SKM-1 treated with dmso at 0.1 percent for 144 hours (cell line): ENCODE measurements around the gene ATP11A.

ENCODE experiments used
- DNase-seq: peaks from one replicate; lab custom pipeline; 2025; ENCODE audit not compliant: unreplicated experiment; lab: John Stamatoyannopoulos, UW

Gene ATP11A

DNA sequence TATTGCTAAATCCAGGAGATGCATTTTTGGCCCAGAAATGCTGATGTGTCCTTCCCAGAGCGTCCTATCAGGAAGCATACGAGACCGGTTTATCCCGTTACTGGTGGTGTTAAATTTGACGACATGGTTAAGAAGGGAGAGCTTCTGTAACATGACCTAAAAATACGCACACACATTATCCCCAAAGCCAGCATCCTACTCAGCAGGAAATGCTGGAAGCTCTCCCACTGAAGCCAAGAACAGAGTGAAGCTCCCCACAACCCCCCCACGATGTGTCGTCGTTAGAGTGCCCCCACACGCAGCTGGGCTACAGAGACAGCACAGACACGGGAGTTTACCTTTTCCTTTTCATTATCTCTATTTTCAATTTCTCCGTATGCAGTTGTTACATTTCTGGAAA, 234.1 kb downstream of the ATP11A start:
- DNase-seq, result no peak

- no peak for DNase-seq
These were observed 234.5 kb downstream of the ATP11A start for GRCh38 chr13:112924365-112924764.

DNA sequence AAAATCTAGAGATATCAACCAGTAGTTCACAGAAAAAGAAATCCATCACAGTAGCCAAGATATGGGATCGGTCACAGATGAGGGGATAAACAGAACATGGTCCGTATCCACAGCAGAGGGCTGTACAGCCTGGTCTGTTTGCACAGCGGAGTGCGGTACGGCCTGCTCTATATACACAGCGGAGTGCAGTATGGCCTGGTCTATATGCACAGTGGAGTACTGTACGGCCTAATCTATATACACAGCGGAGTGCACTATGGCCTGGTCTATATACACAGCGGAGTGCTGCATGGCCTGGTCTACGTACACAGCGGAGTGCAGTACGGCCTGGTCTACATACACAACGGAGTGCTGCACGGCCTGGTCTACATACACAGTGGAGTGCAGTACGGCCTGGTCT, 236.2 kb downstream of the ATP11A start:
- no peak for DNase-seq

GRCh38 chr13:112926993-112927392, 237.2 kb downstream of the ATP11A start:
- DNase-seq, result no peak

- no peak for DNase-seq
These were observed 238.5 kb downstream of the ATP11A start for GRCh38 chr13:112928020-112928971.

DNA sequence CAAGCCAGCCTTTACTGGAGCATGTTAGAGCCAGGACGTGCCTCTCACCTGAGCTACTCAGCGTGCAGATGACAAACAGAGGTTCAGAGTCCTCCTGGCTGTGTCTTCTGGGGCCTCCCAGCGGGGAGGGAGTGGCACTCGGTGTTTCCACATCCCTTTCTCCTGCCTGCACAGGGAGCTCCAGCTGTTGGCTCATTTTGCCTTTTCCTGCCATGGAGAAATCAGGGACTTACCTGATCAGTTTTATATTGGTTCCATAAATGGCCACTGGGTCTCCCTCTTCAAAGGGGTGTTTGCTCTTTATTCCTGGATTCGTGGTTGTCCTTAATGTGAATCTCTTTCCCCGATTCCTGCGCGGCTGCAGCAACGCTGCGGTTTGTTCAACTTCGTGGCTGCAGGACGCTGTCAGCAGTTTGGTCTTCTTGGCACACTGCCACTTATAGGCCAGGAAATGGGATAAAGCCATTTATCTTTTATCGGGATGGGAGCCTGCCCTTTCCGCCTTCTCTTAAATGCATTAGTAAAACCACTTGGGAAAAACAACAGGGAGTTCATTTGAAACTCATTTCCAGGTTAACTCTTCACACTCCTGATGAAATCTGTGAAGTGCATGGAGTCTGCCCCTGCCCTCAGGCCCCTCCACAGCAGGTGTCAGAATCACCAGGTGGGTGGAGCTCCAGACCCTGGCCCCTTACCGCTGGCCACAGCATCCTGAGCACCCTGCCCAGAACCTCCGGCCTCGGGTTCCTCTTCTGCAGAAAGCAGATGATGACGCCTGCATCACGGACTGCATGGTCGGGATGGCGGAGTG, 239.3 kb downstream of the ATP11A start:
- no peak for DNase-seq

DNA sequence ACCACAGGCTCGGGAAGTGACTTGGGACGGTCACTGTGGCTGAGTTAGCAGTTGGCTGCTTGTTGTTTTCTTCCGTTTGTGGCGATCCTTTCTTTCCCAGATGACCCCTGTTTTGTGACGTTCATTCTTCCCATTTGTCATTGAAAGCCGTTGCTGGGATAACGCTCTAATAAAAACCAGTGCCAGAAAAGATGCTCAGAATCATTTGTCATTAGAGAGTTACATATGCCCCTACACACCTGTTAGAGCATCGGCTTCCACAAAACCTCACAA, 239.9 kb downstream of the ATP11A start:
- DNase-seq, result no peak

DNA sequence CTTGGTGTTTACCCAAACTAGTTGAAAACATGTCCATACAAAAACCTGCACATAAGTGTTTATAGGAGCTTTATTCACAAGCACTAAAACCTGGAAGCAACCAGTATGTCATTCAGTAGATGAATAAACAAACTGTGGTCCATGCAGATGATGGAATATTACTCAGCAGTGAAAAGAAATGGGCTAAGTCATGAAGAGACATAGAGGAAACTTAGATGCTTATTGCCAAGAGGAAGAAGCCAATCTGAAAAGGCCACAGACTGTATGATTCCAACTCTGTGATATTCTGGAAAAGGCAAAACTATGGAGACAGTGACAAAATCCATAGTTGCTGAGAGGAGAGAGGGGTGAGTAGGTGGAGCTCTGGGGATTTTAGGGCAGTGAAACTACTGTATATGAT, 240.4 kb downstream of the ATP11A start:
- DNase-seq, result no peak

DNA sequence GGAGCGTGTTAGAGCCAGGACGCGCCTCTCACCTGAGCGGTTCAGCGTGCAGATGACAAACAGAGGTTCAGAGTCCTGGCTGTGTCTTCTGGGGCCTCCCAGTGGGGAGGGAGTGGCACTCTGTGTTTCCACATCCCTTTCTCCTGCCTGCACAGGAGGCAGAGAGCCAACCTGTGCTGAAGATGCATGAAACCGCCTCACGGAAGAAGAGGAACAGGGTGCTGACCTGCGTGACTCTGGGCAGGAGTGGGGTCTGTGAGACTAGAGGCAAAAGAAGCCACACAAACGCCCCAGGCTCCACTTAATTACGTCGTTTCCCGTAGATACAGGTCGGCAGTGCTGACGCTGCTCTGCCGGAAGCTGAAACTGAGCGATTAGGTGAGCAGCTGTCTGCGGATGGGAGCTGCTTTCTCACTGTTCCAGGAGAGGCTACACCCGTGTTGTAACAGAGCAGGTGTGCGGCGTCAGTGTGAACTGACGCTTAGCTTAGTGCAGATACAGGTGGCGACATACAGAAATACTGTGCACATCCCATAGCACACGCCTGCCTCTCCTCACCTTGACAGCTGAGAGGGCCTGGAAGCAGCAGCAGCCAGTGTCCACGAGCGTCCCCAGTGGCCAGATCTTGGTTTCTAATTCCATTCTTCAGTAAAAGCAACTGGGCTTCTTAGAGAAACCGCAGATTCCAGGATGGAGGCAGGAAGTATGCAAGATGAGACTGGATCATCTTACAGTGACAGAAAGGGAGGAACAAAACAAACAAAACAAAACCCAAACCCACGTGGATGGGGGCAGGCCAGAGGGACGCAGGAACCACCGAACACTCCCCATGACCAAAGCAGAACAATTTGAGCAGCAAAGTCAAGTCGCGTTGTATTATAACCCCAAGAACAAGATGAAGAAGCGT, 241.4 kb downstream of the ATP11A start:
- no peak for DNase-seq

GRCh38 chr13:112932971-112933370, 243.1 kb downstream of the ATP11A start:
- no peak for DNase-seq

DNA sequence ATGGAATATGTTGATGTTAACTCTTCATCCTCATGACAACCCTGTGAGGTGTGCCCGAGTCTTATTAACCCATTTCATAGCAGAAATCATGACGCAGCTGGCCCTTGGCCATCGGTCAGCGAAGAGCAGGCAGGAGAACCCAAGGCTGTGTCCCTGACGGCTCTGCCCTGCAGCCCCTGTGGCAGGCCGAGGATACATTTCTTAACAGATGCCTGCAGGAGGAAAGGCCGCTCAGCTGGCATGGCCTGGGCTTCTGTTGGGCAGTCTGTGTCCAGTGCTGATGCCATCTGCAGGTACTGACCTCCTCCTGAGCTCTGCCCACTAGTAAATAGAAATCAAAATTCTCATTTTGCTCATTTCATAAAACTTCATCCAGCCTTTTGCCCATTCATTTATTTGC, 243.8 kb downstream of the ATP11A start:
- no peak for DNase-seq

- no peak for DNase-seq
These were observed 244.2 kb downstream of the ATP11A start for GRCh38 chr13:112934078-112934477.
